Upper lobe of right lung (tissue), 1 donor: ENCODE results near the gene ABHD2. TPM values are rescaled to one million over a fixed set of nuclear protein-coding genes. Genes with fewer than 3 reads are reported as not detected.

Source experiments
- ATAC-seq: fragments of 200-7000 bp; cut with Tn5 transposase; one replicate; pipeline ENCODE4 v1.9.1; 2020; ENCODE audit warnings: mild to moderate bottlenecking, moderate library complexity
- DNase-seq: peaks from one replicate; pipeline ENCODE4 v3.0.0-alpha.2; 2020
- H3K27ac ChIP-seq: fragments of 200-600 bp; one replicate; pipeline ENCODE4 v1.8.0; 2022
- H3K27me3 ChIP-seq: fragments of 200-600 bp; one replicate; pipeline ENCODE4 v1.8.0; 2022; ENCODE audit warnings: mild to moderate bottlenecking
- H3K36me3 ChIP-seq: fragments of 200-600 bp; one replicate; pipeline ENCODE4 v1.8.0; 2022
- H3K4me1 ChIP-seq: fragments of 200-600 bp; one replicate; pipeline ENCODE4 v1.8.0; 2022
- H3K4me3 ChIP-seq: fragments of 200-600 bp; one replicate; pipeline ENCODE4 v1.8.0; 2022; ENCODE audit warnings: mild to moderate bottlenecking
- H3K9me3 ChIP-seq: fragments of 200-600 bp; one replicate; pipeline ENCODE4 v1.8.0; 2022
- intact Hi-C: fragments of 100-400 bp; cut with DNase I; formaldehyde crosslinking; loops from one replicate; pipeline ENCODE4 v1.11.0; 2022
- total RNA-seq: library from RNA; stranded (reverse); fragmentation: NEBNext Ultra II Directional; extraction: Animal tissue kit (Norgen Biotek cat#: 25700); gene quantifications from one replicate; pipeline ENCODE4 v1.2.1, GENCODE V29; 2021
- TF ChIP-seq, protein P1 (sequence below): fragments of 200-600 bp; IDR thresholded peaks from one replicate; pipeline ENCODE4 v1.8.0; 2022; ENCODE audit warnings: antibody characterized with exemption
- donor health status: DM: no; HTN: yes; CAD: no; lungs with severe emphysema.

ABHD2 gene
- total RNA-seq, 1 donor from 2014 or later, result 182 TPM

DNA sequence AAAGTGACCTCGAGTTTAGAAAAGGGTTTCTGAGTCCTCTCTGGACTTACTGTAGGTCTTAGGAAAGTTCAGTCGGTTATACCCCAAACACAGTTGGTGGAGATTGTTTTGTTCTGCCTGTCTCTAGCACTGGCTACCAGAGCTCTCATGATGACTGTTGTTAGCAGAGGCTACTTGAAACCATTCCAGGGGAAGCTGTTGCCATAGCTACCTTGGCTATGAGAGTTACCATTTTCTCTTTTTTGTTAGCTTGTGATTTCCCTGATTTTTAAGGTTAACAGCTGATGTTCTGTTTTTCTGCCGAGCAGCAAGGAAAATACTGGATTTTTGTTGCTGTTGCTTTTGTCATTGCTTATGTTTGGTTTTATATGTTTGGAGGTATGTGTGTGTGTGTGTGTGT is 26.7 kb downstream of the ABHD2 start:
- intact Hi-C loops, result no loop called here
- no peak overlapping the region for H3K4me3 ChIP-seq
- DNase-seq (no peak), ATAC-seq (peak; percentile 22)
- TF ChIP-seq, protein P1, sequence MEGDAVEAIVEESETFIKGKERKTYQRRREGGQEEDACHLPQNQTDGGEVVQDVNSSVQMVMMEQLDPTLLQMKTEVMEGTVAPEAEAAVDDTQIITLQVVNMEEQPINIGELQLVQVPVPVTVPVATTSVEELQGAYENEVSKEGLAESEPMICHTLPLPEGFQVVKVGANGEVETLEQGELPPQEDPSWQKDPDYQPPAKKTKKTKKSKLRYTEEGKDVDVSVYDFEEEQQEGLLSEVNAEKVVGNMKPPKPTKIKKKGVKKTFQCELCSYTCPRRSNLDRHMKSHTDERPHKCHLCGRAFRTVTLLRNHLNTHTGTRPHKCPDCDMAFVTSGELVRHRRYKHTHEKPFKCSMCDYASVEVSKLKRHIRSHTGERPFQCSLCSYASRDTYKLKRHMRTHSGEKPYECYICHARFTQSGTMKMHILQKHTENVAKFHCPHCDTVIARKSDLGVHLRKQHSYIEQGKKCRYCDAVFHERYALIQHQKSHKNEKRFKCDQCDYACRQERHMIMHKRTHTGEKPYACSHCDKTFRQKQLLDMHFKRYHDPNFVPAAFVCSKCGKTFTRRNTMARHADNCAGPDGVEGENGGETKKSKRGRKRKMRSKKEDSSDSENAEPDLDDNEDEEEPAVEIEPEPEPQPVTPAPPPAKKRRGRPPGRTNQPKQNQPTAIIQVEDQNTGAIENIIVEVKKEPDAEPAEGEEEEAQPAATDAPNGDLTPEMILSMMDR, result no peak
- no peaks in the 10 kb centered on the region for H3K9me3 ChIP-seq
- H3K4me1 ChIP-seq, result peaks cover 55% of the 10 kb centered on the region
- peak overlapping the region; percentile 47 for H3K27ac ChIP-seq
- no peaks in the 10 kb centered on the region for H3K27me3 ChIP-seq
- peaks cover 44% of the 10 kb centered on the region for H3K36me3 ChIP-seq

DNA sequence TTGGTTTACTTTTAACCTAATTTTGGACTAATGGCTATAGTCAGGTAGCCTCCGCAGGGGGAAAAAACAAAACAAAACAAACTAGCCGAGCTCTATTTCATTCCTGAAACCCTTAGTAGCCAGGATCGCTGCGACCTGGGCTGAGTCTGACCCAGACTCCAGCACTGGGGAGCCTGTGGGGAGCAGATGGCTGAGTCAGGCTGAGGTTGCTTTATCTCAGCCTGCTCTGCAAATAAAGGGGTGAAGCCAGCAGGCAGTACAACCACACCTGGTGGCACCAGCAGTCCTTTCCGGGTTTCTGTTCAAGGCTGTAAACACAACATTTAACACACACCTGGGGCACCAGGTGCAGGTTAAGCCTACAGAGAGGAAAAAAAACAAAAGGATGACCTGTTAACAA is 27.3 kb downstream of the ABHD2 start:
- DNase-seq (no peak), ATAC-seq (peak; percentile 77)
- Histone ChIP-seq H3K4me3 (no peak overlapping the region), H3K4me1 (peaks cover 55% of the 10 kb centered on the region), H3K9me3 (no peaks in the 10 kb centered on the region), H3K36me3 (peaks cover 39% of the 10 kb centered on the region), H3K27me3 (no peaks in the 10 kb centered on the region), H3K27ac (peak overlapping the region; percentile 56)
- TF ChIP-seq, protein P1, result no peak
- intact Hi-C loops, result no loop called here

DNA sequence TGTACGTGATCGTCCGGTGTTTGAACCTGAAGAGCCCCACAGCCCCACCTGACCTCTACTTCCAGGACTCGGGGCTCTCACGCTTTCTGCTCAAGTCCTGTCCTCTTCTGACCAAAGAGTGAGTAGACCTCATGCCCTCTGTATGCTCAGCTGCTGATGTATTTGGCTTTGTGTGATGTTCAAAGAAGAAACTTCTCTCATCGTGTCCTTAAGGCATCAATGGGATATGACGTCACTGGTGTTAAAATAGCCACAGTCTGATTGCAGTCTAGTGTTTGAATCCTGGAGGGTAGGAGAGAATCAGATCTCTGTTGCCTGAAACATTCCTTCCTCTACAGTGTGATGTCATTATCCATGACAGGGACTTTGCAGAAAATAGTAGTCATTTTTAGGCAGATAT is 28.1 kb downstream of the ABHD2 start:
- DNase-seq, result no peak
- no peaks in the 10 kb centered on the region for H3K27me3 ChIP-seq
- intact Hi-C loops, result no loop called here
- TF ChIP-seq, protein P1, result no peak
- no peak overlapping the region for H3K4me3 ChIP-seq
- ATAC-seq, result no peak
- H3K36me3 ChIP-seq, result peaks cover 39% of the 10 kb centered on the region
- H3K27ac ChIP-seq, result no peak overlapping the region
- peaks cover 55% of the 10 kb centered on the region for H3K4me1 ChIP-seq
- no peaks in the 10 kb centered on the region for H3K9me3 ChIP-seq

DNA sequence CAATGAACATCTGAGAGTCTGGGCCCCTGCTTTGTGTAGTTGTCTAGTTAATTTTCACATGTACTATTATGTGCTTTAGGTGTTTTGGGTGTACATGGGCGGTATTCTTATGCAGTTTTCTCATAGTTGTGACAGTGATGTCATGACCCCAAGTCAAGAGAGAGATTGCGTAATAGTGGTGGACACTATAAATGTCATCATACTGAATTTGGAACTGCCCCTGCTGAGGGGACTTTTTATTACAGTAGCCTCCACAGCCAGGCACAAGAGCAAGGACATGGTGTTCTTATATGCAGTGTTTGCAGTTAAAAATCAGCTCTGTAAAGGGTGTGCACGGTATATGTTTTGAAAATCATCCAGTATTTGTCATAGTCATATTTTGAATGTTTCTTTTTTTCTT is 29.5 kb downstream of the ABHD2 start:
- DNase-seq, result no peak
- TF ChIP-seq, protein P1, result no peak
- H3K27me3 ChIP-seq, result no peaks in the 10 kb centered on the region
- ATAC-seq, result no peak
- H3K27ac ChIP-seq, result peak overlapping the region; percentile 80
- intact Hi-C loops, result no loop called here
- H3K4me1 ChIP-seq, result peaks cover 47% of the 10 kb centered on the region
- H3K9me3 ChIP-seq, result no peaks in the 10 kb centered on the region
- peaks cover 53% of the 10 kb centered on the region for H3K36me3 ChIP-seq
- H3K4me3 ChIP-seq, result no peak overlapping the region

DNA sequence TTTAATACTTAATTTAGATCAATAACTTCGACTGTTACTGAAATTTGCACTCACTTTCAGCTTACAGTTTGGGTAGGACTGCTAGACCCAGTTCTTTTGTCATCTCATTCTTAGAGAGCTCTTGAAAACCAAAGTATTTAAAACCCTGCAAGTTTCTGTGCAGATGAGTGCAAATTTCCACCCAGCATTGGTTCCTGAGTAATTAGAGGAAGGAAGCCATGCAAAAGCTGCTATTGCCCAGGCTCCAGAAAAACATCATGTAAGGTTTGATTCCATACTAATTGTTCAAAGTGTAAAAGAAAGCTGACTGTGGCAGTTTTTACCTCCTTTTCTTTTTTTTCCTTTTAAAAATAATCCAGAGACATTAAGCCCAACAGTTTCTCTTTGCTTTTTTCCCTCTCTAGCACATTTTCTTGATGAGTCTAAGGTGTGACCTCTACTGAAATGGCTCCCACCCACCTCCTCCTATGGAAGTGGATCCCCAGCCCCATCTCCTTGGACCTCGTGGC is 30.3 kb downstream of the ABHD2 start:
- TF ChIP-seq, protein P1, result no peak
- Histone ChIP-seq H3K4me1 (peaks cover 42% of the 10 kb centered on the region), H3K27me3 (no peaks in the 10 kb centered on the region), H3K9me3 (no peaks in the 10 kb centered on the region), H3K27ac (peak overlapping the region; percentile 80), H3K36me3 (peaks cover 58% of the 10 kb centered on the region), H3K4me3 (no peak overlapping the region)
- DNase-seq, result no peak
- no peak for ATAC-seq
- intact Hi-C loops, result no loop called here
